Measurements from ENCODE around the gene AQP5.

GRCh38 chr12:49937639-49938300 lies 23.9 kb upstream of the AQP5 start:
- TF ChIP-seq CTCF (conservative IDR thresholded peaks at IDR 0.05): no peak
- TF ChIP-seq EZH2 (IDR thresholded peaks at IDR 0.05; ENCODE audit: low read depth): no peak

Measured in PC-9 (cell line).